HFF-Myc (cell line): ENCODE results near the gene VTI1A.
A peak's percentile ranks its signal among the peaks of the same experiment; 100 is the strongest.

ENCODE experiments used
- DNase-seq: peaks from one replicate; pipeline ENCODE4 v3.0.0-alpha.2; 2011; ENCODE audit warnings: low read depth; ENCODE audit errors: extremely low read depth
- H3K4me3 ChIP-seq: replicated peaks from 2 replicates; pipeline ENCODE4 v1.5.1; 2011; ENCODE audit warnings: low read depth, mild to moderate bottlenecking, control low read depth, low read length
- TF ChIP-seq, protein P1 (sequence below): IDR thresholded peaks from 2 replicates; pipeline ENCODE4 v1.5.1; 2012; ENCODE audit warnings: mild to moderate bottlenecking, low read depth, low read length, control low read depth; ENCODE audit errors: missing control alignments

VTI1A gene

DNA sequence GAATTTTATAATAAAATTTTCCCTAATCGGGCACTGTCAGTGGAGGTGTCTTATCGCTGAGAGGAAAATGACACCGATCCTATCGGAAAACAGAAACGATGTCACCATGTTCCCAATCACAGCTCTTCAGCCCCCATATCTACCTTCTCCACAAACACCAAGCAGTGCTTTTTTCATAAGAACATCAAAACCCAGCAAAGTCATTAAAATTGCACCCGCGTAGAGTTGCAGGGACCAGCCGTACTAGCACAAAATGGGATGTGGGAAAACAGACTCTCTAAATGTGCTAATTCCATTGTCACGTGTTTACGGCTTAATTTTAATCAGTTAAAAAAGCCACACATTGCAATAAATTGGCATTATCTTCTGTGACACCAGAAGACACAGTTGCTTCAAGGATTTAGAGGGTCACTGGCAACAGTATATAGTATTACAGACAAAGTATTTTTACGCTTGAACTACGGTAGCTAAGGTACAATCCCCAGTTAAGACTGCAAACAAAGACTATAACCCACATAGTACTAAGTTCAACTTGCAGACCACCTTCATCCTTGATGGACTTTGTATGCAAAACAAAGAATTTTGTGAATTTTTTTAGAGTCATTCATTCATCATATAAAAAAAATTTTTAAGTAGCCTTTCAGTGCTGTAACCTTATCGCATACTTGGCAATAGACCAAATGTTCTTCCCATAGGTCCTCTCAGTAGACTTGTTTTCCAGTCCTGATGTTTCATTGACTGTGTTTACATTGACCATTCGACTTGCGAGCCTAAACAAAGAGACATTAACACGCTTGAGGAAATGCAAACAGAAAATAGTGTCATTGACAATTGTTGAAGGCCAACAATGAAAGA, 116.0 kb downstream of the VTI1A start:
- DNase-seq, result no peak
- H3K4me3 ChIP-seq, result no peak overlapping the region
- TF ChIP-seq, protein P1, sequence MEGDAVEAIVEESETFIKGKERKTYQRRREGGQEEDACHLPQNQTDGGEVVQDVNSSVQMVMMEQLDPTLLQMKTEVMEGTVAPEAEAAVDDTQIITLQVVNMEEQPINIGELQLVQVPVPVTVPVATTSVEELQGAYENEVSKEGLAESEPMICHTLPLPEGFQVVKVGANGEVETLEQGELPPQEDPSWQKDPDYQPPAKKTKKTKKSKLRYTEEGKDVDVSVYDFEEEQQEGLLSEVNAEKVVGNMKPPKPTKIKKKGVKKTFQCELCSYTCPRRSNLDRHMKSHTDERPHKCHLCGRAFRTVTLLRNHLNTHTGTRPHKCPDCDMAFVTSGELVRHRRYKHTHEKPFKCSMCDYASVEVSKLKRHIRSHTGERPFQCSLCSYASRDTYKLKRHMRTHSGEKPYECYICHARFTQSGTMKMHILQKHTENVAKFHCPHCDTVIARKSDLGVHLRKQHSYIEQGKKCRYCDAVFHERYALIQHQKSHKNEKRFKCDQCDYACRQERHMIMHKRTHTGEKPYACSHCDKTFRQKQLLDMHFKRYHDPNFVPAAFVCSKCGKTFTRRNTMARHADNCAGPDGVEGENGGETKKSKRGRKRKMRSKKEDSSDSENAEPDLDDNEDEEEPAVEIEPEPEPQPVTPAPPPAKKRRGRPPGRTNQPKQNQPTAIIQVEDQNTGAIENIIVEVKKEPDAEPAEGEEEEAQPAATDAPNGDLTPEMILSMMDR, result no peak

DNA sequence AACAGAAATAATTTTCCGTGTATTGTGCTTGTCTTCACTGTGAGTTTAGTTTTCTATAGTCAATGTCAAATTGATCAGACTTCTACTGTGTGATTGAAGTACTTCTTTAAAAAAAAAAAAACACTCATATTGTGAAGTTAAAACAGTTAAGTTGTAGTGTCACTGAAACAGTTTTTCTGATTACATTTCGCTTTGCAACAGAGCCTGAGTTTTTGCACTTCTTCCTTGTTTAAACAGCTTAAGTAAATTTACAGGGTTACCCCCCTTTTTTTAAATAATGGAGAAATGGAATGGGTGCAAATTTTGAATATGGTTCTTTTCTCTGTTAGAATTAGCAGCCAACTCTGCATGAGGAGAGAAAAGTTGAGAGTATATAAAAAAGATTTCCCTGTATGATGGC, 117.3 kb downstream of the VTI1A start:
- no peak for DNase-seq
- no peak overlapping the region for H3K4me3 ChIP-seq
- TF ChIP-seq, protein P1, result no peak

- TF ChIP-seq, protein P1, result peak; percentile 57
- DNase-seq, result peak; percentile 52
Measured at GRCh38 chr10:112565434-112566053, 118.5 kb downstream of the VTI1A start.

DNA sequence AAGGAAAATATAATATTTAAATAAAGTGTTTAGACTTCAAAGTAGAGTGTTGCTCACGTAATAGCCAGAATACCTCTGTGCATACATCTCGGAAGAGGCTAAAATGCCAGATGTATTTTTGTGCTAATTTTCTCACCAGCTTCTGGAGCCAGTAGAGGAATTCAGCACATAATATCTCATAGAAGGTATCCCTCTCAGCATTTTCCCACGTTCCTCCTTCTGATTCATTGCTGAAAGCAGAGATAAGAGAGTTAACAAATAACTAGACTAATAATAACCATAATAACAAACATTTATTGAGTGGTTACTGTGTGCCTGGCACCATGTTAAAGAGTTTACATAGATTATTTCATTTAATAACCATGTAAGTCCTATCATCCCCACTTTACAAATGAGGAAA, 123.6 kb downstream of the VTI1A start:
- H3K4me3 ChIP-seq, result no peak overlapping the region
- TF ChIP-seq, protein P1, result no peak
- no peak for DNase-seq

More at GRCh38 chr10:112565434-112566053, 118.5 kb downstream of the VTI1A start:
- H3K4me3 ChIP-seq, result no peak overlapping the region

- no peak overlapping the region for H3K4me3 ChIP-seq
- no peak for DNase-seq
- TF ChIP-seq, protein P1, result no peak
Measured at GRCh38 chr10:112579578-112579977, 132.6 kb downstream of the VTI1A start.

- no peak for DNase-seq
- H3K4me3 ChIP-seq, result no peak overlapping the region
- TF ChIP-seq, protein P1, result no peak
Measured at GRCh38 chr10:112580267-112580666, 133.3 kb downstream of the VTI1A start.
